MCF 10A (cell line): Measurements from ENCODE around the gene CA12. TPM values are rescaled to one million over a fixed set of nuclear protein-coding genes. Genes with fewer than 3 reads are reported as not detected.

Source experiments
- Bru-seq: library from RNA; stranded (reverse); fragments of 400-500 nt; gene quantifications from one replicate; lab custom pipeline; 2021; lab: Mats Ljungman, UMichigan
- BruChase-seq, 2 experiments: library from RNA; stranded (reverse); fragments of 400-500 nt; gene quantifications; one replicate each; lab custom pipeline; 2021; lab: Mats Ljungman, UMichigan
- BruUV-seq: library from RNA; stranded (reverse); fragments of 400-500 nt; replicated peaks from 2 replicates; lab custom pipeline; 2021; lab: Mats Ljungman, UMichigan
- CTCF ChIA-PET: fragments of 300-600 bp; sonication (Branson Sonifier 250); formaldehyde crosslinking; extraction: SDS; loops from one replicate; lab custom pipeline; 2021; ENCODE audit warnings: antibody characterized with exemption, inconsistent platforms; lab: Yijun Ruan, JAX
- POLR2A ChIA-PET: fragments of 300-600, 350-650 bp; sonication (Branson Sonifier 250); formaldehyde crosslinking; extraction: SDS; loops from one replicate; lab custom pipeline; 2020; ENCODE audit warnings: antibody characterized with exemption, inconsistent platforms; lab: Yijun Ruan, JAX
- DNase-seq: peaks from one replicate; pipeline ENCODE4 v3.0.0-alpha.2; 2018; ENCODE audit not compliant: unreplicated experiment
- H3K27ac Mint-ChIP-seq: one replicate; pipeline ENCODE4 v1.8.0; 2022; ENCODE audit warnings: mild to moderate bottlenecking, low read depth, mixed read lengths; ENCODE audit not compliant: unreplicated experiment
- H3K27me3 Mint-ChIP-seq: one replicate; pipeline ENCODE4 v1.8.0; 2022; ENCODE audit warnings: mixed read lengths; ENCODE audit not compliant: insufficient read depth, unreplicated experiment
- H3K36me3 Mint-ChIP-seq: one replicate; pipeline ENCODE4 v1.8.0; 2022; ENCODE audit warnings: mild to moderate bottlenecking, moderate library complexity, mixed read lengths; ENCODE audit not compliant: insufficient read depth, unreplicated experiment
- H3K4me1 Mint-ChIP-seq: one replicate; pipeline ENCODE4 v1.8.0; 2022; ENCODE audit warnings: mixed read lengths; ENCODE audit not compliant: insufficient read depth, unreplicated experiment
- H3K4me3 Mint-ChIP-seq: one replicate; pipeline ENCODE4 v1.8.0; 2022; ENCODE audit warnings: mild to moderate bottlenecking, moderate library complexity, mixed read lengths; ENCODE audit not compliant: unreplicated experiment
- H3K9me3 Mint-ChIP-seq: one replicate; pipeline ENCODE4 v1.8.0; 2022; ENCODE audit warnings: mixed read lengths; ENCODE audit not compliant: unreplicated experiment
- intact Hi-C: fragments of 100-400 bp; cut with micrococcal nuclease; formaldehyde crosslinking; loops from 2 replicates; pipeline ENCODE4 v1.14.1; 2022
- long read RNA-seq: library from polyadenylated mRNA; stranded (forward); transcript quantifications from one replicate; pipeline ENCODE4 v2.0.0, GENCODE V29; 2022
- total RNA-seq: library from RNA; stranded (reverse); gene quantifications from 2 replicates; pipeline ENCODE4 v1.2.3, GENCODE V29; 2022
- TF ChIP-seq, protein P1 (sequence below): fragments of 200-600 bp; IDR thresholded peaks from one replicate; pipeline ENCODE4 v1.8.0; 2022; ENCODE audit warnings: antibody characterized with exemption, mild to moderate bottlenecking; ENCODE audit not compliant: unreplicated experiment

The CA12 gene
- total RNA-seq (19.6 and 20.3 TPM in 2 replicates), Bru-seq, nascent RNA (percentile 61 among the genes with signal in this experiment), BruChase-seq, experiment 1, labeled RNA remaining after a 6-hour chase (percentile 71 among the genes with signal in this experiment), BruChase-seq, experiment 2, labeled RNA remaining after a 2-hour chase (percentile 59 among the genes with signal in this experiment)
- long read RNA-seq, full-length matches to known transcripts, result 58 of 87 reads
- long read RNA-seq, partial matches to known transcripts, result 19 of 87 reads
- long read RNA-seq, other reads (novel, unspliced or antisense), result 10 of 87 reads

DNA sequence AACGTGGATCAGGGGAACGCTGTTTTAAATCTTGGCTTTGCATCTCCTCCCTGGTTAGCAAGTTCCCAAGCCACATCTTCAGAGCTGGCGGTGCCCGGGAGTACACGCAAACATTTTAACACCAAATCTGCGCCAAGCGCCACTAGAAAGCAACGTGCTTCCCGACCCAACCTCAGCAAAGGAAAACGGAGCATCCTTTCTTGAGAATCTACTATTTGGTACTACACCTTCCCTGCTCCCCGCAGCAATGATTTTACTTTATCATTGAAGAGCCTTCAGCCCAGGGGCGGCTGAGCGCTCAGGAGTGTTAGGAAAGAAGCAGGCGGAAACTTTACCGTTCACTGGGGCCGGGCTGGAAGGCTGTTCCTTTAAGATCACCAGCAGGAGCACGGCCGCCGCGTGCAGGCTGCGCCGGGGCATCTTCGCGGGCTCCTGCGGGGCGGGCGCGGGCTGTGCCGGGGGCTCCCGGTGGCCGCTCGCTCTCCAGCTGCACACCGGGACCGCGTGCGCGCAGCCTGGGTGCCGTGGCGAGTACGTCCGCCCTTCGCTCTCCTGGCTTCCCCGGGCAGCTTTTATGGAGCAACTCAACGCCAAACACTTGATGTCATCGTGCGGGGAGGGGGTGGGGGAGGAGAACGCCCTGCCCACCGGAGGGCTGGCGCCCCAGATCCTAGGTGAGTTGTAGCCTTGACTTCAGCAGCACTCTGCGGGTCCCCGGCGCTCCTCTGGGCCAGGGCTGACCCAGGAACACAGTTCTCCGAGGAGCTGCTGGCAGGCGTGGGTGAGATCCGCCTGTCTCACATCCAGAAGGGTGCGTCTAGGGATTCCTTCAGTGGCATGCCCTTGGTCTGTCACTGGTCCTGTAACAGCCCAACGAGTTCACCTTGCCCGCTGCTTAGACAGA, at the start of gene CA12:
TSS of gene CA12 (minus strand) at position 546 of the 904 bp plus-strand sequence. CDS start at position 420, 126 bp downstream.
- ChIA-PET CTCF (interaction anchor here (0.6 to 1.2 kb wide), 5 partner anchors 32 to 169 kb away, joined by 3 to 5 read pairs (median 4); no protein-coding TSS in a partner anchor), POLR2A (interaction anchor here (0.8 to 4.0 kb wide), 13 partner anchors 8 to 712 kb away, joined by 3 to 60 read pairs (median 4); partner anchors contain the start of gene USP3)
- H3K36me3 Mint-ChIP-seq, result no peaks in the 10 kb centered on the region
- TF ChIP-seq, protein P1, sequence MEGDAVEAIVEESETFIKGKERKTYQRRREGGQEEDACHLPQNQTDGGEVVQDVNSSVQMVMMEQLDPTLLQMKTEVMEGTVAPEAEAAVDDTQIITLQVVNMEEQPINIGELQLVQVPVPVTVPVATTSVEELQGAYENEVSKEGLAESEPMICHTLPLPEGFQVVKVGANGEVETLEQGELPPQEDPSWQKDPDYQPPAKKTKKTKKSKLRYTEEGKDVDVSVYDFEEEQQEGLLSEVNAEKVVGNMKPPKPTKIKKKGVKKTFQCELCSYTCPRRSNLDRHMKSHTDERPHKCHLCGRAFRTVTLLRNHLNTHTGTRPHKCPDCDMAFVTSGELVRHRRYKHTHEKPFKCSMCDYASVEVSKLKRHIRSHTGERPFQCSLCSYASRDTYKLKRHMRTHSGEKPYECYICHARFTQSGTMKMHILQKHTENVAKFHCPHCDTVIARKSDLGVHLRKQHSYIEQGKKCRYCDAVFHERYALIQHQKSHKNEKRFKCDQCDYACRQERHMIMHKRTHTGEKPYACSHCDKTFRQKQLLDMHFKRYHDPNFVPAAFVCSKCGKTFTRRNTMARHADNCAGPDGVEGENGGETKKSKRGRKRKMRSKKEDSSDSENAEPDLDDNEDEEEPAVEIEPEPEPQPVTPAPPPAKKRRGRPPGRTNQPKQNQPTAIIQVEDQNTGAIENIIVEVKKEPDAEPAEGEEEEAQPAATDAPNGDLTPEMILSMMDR, result no peak
- H3K4me1 Mint-ChIP-seq, result peaks cover 30% of the 10 kb centered on the region
- intact Hi-C loops, result loop anchor here (5.0 kb wide), 2 partner anchors 49 to 94 kb away; no protein-coding TSS in a partner anchor
- H3K9me3 Mint-ChIP-seq, result no peaks in the 10 kb centered on the region
- H3K4me3 Mint-ChIP-seq, result peak within 1 kb of the TSS; percentile 82
- BruUV-seq, result no TSS peak
- H3K27ac Mint-ChIP-seq, result peak within 1 kb of the TSS; percentile 85
- peak; percentile 54 for DNase-seq
- no peaks in the 10 kb centered on the region for H3K27me3 Mint-ChIP-seq

DNA sequence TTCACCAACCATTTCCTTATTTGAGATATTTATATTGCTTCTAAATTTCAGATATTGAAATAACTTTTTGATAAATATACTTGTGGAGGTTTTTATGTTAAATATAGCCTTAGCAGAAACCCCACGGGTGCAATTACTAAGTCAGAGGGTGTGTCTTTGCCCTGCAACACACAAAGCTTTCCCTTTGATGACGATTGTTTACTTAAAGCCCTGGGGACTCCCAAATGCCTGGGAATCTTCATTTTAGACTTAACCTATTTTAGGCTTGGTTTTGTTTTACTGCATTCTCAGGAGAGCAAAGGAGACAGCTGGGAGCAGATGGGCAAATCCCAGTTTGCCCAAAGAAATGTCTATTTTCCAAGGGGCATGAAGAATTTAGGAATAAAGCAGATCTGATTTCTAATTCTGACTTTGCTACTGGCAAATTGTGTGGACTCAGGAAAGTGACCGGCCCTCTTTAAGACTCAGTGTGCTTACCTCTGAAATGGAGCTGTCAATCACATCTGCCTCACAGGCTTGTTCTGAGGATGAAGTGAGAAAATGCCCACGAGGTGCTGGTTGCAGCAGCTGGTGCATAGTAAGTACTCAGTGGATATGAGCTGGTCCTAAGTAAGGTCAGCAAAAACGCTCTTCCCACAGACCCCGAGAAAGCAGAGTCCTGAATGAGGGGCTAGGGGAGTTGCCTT, 49.3 kb upstream of the CA12 start:
- intact Hi-C loops, result no loop called here
- ChIA-PET CTCF (interaction anchor here (1.1 kb wide), 1 partner anchor 33 kb away, joined by 3 read pairs; no protein-coding TSS in a partner anchor), POLR2A (no interaction called here)
- Mint-ChIP-seq H3K4me3 (no peak overlapping the region), H3K27me3 (no peaks in the 10 kb centered on the region), H3K36me3 (no peaks in the 10 kb centered on the region), H3K27ac (no peak overlapping the region), H3K4me1 (no peaks in the 10 kb centered on the region), H3K9me3 (peaks cover 4% of the 10 kb centered on the region)
- TF ChIP-seq, protein P1, result no peak
- DNase-seq, result no peak
- no TSS peak for BruUV-seq

DNA sequence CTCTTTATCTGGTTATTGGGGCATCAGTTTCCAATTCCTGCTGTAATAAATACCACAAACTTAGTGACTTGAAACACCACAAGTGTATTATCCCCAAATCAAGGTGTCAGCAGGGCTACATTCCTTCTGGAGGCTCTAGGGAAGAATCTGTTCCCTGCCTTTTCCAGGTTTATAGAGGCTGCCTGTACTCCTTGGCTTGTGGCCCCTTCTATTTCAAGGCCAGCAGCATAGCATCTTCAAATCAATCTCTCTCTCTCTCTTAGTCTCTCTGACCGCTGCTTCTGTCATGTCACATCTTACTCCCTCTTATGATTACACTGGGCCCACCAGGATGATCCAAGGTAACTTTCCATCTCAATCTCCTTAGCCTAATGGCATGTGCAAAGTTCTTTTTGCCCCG, 44.9 kb upstream of the CA12 start:
- POLR2A ChIA-PET, result no interaction called here
- no TSS peak for BruUV-seq
- TF ChIP-seq, protein P1, result no peak
- CTCF ChIA-PET, result interaction anchor here (0.6 kb wide), 1 partner anchor 1226 kb away, joined by 3 read pairs; no protein-coding TSS in a partner anchor
- Mint-ChIP-seq H3K36me3 (no peaks in the 10 kb centered on the region), H3K27me3 (no peaks in the 10 kb centered on the region), H3K9me3 (peaks cover 4% of the 10 kb centered on the region), H3K4me1 (no peaks in the 10 kb centered on the region), H3K27ac (no peak overlapping the region), H3K4me3 (no peak overlapping the region)
- DNase-seq, result no peak
- intact Hi-C loops, result no loop called here
